Activated T-cell treated with anti-CD3 and anti-CD28 coated beads, Interleukin-2, amount 50 U/mL, for 24 hours (primary cell): ENCODE results near the gene GBGT1.
A peak's percentile ranks its signal among the peaks of the same experiment; 100 is the strongest.
"Not testable (repeated sequence)": the region's sequence is repeated elsewhere in the genome, so short reads cannot be mapped to it uniquely, and the experiment has no call there.

Experiments
- DNase-seq: peaks from one replicate; pipeline ENCODE4 v3.0.0-alpha.2; 2020
- H3K27ac Mint-ChIP-seq: 2 replicates; pipeline ENCODE4 v1.8.0; 2020; ENCODE audit warnings: mild to moderate bottlenecking, mixed read lengths
- H3K27me3 Mint-ChIP-seq: 2 replicates; pipeline ENCODE4 v1.8.0; 2020; ENCODE audit warnings: mixed read lengths
- H3K36me3 Mint-ChIP-seq: 2 replicates; pipeline ENCODE4 v1.8.0; 2020; ENCODE audit warnings: low read depth, mixed read lengths
- H3K4me1 Mint-ChIP-seq: 2 replicates; pipeline ENCODE4 v1.8.0; 2020; ENCODE audit warnings: low read depth, mixed read lengths
- H3K4me3 Mint-ChIP-seq: 2 replicates; pipeline ENCODE4 v1.8.0; 2020; ENCODE audit warnings: mild to moderate bottlenecking, moderate library complexity, mixed read lengths
- H3K9me3 Mint-ChIP-seq: 2 replicates; pipeline ENCODE4 v1.8.0; 2020; ENCODE audit warnings: mixed read lengths

GBGT1 gene

DNA sequence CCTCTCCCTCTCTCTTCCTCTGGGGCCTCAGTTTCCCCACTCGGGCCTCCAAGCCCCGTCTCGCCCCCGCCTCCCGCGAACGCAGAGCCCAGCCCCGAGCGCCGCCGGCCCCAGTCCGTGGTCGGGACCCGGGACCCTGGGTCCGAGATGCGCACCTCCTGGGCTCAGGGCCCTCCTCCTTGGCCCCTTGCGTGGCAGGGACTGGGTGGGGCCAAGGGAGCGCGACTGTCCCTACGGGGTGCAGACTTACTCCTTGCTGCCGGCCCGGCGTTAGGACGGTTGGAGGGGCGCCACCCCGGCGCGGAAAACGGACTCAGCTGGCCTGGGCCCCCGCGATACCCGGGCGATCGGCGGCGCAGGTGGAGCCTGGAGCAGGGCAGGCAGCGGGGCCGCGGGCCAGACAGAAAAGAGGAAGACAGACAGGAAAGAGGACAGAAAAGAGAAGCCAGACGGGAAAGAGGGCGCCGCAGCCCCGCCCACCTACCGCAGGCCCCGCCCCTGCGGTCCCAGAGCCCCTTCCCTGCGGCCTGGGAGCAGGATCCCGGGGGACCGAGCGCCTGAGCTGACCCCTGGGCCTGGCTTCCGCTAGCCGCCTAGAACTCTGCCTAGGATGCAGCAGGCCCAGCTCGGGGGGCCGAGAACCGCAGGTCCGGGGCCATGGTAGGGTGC, at the start of gene GBGT1:
Gene GBGT1, minus strand, starts transcription at position 411 of the 669 bp plus-strand sequence. CDS start 1,502 bp downstream, outside the sequence.
- Mint-ChIP-seq H3K36me3 (no peaks in the 10 kb centered on the region), H3K4me1 (peaks cover 10% of the 10 kb centered on the region), H3K27me3 (no peaks in the 10 kb centered on the region), H3K4me3 (peak within 1 kb of the TSS; percentile 78), H3K9me3 (no peaks in the 10 kb centered on the region), H3K27ac (no peak within 1 kb of the TSS)
- DNase-seq: peak; percentile 67

DNA sequence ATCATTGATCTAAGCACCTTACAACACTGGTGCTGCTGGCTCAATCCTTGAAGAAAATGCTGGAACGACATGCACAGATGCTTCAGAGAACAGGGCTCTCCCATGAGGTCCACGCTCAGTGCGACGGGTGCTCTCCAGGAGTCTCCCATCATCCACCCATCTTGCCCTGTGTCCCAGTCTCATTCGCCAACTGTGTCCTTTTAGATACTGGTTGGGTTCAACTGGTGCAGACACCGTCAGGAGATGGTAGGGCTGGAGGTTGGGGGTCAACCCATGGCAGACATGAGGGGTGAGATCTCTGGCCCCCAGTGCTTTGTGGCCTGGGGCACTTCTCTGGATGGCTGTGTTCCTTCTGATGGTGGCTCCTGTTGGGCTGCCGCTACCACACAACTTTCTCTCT, 46.9 kb upstream of the GBGT1 start:
- DNase-seq: peak; percentile 13
- Mint-ChIP-seq H3K4me1 (no peaks in the 10 kb centered on the region), H3K4me3 (no peak overlapping the region), H3K9me3 (no peaks in the 10 kb centered on the region), H3K27ac (no peak overlapping the region), H3K36me3 (no peaks in the 10 kb centered on the region), H3K27me3 (peaks cover 38% of the 10 kb centered on the region)

- Mint-ChIP-seq H3K36me3 (no peaks in the 10 kb centered on the region), H3K27ac (no peak overlapping the region)
These were observed 46.5 kb upstream of the GBGT1 start for GRCh38 chr9:133210202-133210532.

GRCh38 chr9:133209327-133210201, 45.9 kb upstream of the GBGT1 start:
- not testable (repeated sequence) for H3K27ac Mint-ChIP-seq, H3K4me1 Mint-ChIP-seq, H3K4me3 Mint-ChIP-seq, H3K9me3 Mint-ChIP-seq, H3K36me3 Mint-ChIP-seq, DNase-seq
- H3K27me3 Mint-ChIP-seq: peaks cover 32% of the 10 kb centered on the region

More at GRCh38 chr9:133210202-133210532, 46.5 kb upstream of the GBGT1 start:
- Mint-ChIP-seq H3K4me3 (no peak overlapping the region), H3K9me3 (no peaks in the 10 kb centered on the region), H3K4me1 (no peaks in the 10 kb centered on the region), H3K27me3 (peaks cover 36% of the 10 kb centered on the region)
- peak; percentile 20 for DNase-seq

GRCh38 chr9:133208880-133209300, 45.2 kb upstream of the GBGT1 start, which contains the start of gene OBP2B:
Gene OBP2B (minus strand): TSS chr9:133209250. CDS start chr9:133209199, 51 bp downstream.
- peak; percentile 2 for DNase-seq
- H3K27ac Mint-ChIP-seq, H3K36me3 Mint-ChIP-seq, H3K4me3 Mint-ChIP-seq, H3K9me3 Mint-ChIP-seq, H3K4me1 Mint-ChIP-seq: not testable (repeated sequence)
- H3K27me3 Mint-ChIP-seq: peaks cover 25% of the 10 kb centered on the region

- not testable (repeated sequence) for H3K36me3 Mint-ChIP-seq, H3K9me3 Mint-ChIP-seq, H3K27ac Mint-ChIP-seq, H3K4me3 Mint-ChIP-seq, H3K4me1 Mint-ChIP-seq
- peak; percentile 14 for DNase-seq
- H3K27me3 Mint-ChIP-seq: peaks cover 27% of the 10 kb centered on the region
These were observed 44.6 kb upstream of the GBGT1 start for GRCh38 chr9:133208171-133208879.

- no peak overlapping the region for H3K27ac Mint-ChIP-seq
- DNase-seq: peak; percentile 8
- peaks cover 28% of the 10 kb centered on the region for H3K27me3 Mint-ChIP-seq
- no peak overlapping the region for H3K4me3 Mint-ChIP-seq
- no peaks in the 10 kb centered on the region for H3K9me3 Mint-ChIP-seq
- H3K4me1 Mint-ChIP-seq: no peaks in the 10 kb centered on the region
- H3K36me3 Mint-ChIP-seq: no peaks in the 10 kb centered on the region
These were observed 43.9 kb upstream of the GBGT1 start for GRCh38 chr9:133207540-133208170.

DNA sequence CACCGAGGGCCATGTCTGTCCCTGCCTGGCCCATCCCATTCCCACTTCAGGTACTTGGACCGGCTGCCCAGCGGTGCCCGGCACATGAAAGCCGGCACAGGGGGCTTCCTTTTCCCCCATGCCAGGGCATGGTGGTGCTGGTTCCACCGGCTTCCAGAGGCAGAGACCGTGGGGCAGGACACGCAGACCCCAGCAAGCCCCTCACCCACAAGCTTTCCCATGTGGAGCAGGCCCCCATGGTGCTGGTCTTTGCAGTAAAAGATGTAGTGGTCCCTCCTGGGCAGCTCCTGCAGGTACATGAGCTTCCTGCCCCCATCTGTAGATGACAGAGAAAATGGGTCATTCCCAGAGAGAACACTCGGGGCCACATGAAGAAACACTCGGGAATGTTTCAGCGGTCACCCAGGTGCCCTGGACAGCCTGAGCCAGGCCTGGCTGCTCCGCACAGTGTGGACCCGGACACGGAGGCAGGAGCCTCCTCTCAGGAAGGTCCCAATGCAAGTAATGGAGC, 43.4 kb upstream of the GBGT1 start:
- H3K27ac Mint-ChIP-seq: no peak overlapping the region
- H3K4me3 Mint-ChIP-seq: no peak overlapping the region
- H3K36me3 Mint-ChIP-seq: no peaks in the 10 kb centered on the region
- no peak for DNase-seq
- no peaks in the 10 kb centered on the region for H3K4me1 Mint-ChIP-seq
- no peaks in the 10 kb centered on the region for H3K9me3 Mint-ChIP-seq
- H3K27me3 Mint-ChIP-seq: peaks cover 22% of the 10 kb centered on the region

GRCh38 chr9:133205996-133206931, 42.5 kb upstream of the GBGT1 start:
- H3K27me3 Mint-ChIP-seq: peaks cover 17% of the 10 kb centered on the region
- no peak overlapping the region for H3K4me3 Mint-ChIP-seq
- H3K27ac Mint-ChIP-seq: no peak overlapping the region
- no peaks in the 10 kb centered on the region for H3K4me1 Mint-ChIP-seq
- DNase-seq: peak; percentile 19
- no peaks in the 10 kb centered on the region for H3K36me3 Mint-ChIP-seq
- no peaks in the 10 kb centered on the region for H3K9me3 Mint-ChIP-seq

- H3K27me3 Mint-ChIP-seq: peaks cover 16% of the 10 kb centered on the region
These were observed 41.8 kb upstream of the GBGT1 start for GRCh38 chr9:133205481-133205887.

GRCh38 chr9:133204993-133205336, 41.3 kb upstream of the GBGT1 start:
- Mint-ChIP-seq H3K4me1 (peaks cover 4% of the 10 kb centered on the region), H3K27me3 (peaks cover 17% of the 10 kb centered on the region), H3K4me3 (no peak overlapping the region), H3K27ac (no peak overlapping the region), H3K36me3 (no peaks in the 10 kb centered on the region), H3K9me3 (peaks cover 2% of the 10 kb centered on the region)
- peak; percentile 2 for DNase-seq

More at GRCh38 chr9:133205481-133205887, 41.8 kb upstream of the GBGT1 start:
- peak; percentile 11 for DNase-seq
- H3K9me3 Mint-ChIP-seq, H3K27ac Mint-ChIP-seq, H3K4me3 Mint-ChIP-seq, H3K36me3 Mint-ChIP-seq, H3K4me1 Mint-ChIP-seq: not testable (repeated sequence)

DNA sequence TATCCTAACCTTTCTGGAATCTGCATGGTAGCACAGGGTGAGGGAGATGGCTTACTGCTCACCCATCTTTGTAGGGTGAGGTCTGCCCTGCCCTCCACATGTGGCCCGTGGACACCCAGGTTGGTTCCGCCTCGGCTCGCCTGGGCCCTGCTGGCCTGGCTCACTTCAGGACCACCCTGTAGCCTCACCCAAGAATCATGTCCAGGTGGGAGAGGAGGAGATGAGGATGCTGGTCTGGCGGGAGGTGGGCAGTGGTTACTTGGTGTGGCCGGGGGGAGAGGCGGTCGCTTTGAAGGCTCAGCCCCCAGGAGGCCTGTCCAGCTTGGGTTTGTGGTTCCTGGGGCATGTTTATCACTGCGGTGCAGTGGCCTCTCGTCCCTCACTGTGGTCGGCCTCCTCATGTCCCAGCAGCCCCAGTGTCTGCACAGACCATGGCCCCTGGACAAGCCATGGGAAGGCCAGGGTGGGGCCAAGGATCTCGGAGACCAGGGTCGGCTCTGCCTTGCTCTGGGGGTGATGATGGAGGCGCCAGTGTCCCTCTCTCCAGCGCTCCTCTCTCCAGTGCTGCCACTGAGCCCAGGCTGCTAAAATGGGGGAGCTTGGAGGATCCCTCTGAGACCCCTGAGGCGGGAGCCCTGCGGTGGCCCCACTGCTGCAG, 40.8 kb upstream of the GBGT1 start:
- peak; percentile 12 for DNase-seq
- H3K4me1 Mint-ChIP-seq: peaks cover 6% of the 10 kb centered on the region
- H3K36me3 Mint-ChIP-seq: no peaks in the 10 kb centered on the region
- H3K4me3 Mint-ChIP-seq: no peak overlapping the region
- peaks cover 16% of the 10 kb centered on the region for H3K27me3 Mint-ChIP-seq
- no peak overlapping the region for H3K27ac Mint-ChIP-seq
- peaks cover 3% of the 10 kb centered on the region for H3K9me3 Mint-ChIP-seq

GRCh38 chr9:133203506-133204075, 39.9 kb upstream of the GBGT1 start:
- no peak overlapping the region for H3K27ac Mint-ChIP-seq
- H3K9me3 Mint-ChIP-seq: peaks cover 3% of the 10 kb centered on the region
- H3K4me1 Mint-ChIP-seq: peaks cover 10% of the 10 kb centered on the region
- H3K27me3 Mint-ChIP-seq: peaks cover 20% of the 10 kb centered on the region
- no peaks in the 10 kb centered on the region for H3K36me3 Mint-ChIP-seq
- DNase-seq: peak; percentile 6
- no peak overlapping the region for H3K4me3 Mint-ChIP-seq
